Measurements from ENCODE around the gene ABCC6.
"Not testable (repeated sequence)": the region's sequence is repeated elsewhere in the genome, so short reads cannot be mapped to it uniquely, and the experiment has no call there.

DNA sequence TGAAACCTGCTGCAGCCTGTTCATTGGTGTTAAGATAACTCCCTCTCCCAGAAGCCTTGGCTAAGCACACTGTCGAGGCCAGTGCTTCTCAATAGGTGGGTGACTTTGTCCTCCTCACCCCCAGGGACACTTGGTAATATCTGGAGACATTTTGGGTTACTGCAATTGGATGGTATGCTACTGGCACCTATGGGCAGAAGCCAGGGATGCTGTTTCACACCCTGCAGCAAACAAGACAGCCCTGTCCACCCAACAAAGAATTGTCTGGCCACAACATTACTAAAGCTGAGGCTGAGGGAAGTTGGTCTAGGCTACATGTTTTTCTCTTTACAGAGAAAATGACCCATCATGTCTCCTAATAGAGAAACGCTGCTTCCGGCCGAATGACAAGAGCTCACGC lies 4.9 kb downstream of the ABCC6 start:
- TF ChIP-seq, protein P1, sequence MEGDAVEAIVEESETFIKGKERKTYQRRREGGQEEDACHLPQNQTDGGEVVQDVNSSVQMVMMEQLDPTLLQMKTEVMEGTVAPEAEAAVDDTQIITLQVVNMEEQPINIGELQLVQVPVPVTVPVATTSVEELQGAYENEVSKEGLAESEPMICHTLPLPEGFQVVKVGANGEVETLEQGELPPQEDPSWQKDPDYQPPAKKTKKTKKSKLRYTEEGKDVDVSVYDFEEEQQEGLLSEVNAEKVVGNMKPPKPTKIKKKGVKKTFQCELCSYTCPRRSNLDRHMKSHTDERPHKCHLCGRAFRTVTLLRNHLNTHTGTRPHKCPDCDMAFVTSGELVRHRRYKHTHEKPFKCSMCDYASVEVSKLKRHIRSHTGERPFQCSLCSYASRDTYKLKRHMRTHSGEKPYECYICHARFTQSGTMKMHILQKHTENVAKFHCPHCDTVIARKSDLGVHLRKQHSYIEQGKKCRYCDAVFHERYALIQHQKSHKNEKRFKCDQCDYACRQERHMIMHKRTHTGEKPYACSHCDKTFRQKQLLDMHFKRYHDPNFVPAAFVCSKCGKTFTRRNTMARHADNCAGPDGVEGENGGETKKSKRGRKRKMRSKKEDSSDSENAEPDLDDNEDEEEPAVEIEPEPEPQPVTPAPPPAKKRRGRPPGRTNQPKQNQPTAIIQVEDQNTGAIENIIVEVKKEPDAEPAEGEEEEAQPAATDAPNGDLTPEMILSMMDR (conservative IDR thresholded peaks at IDR 0.05; ENCODE audit: low read length), result not testable (repeated sequence)
- TF ChIP-seq EZH2phosphoT487 (IDR thresholded peaks at IDR 0.05; ENCODE audit: borderline replicate concordance, low read depth, low read length), result not testable (repeated sequence)
